Activated T-cell treated with anti-CD3 and anti-CD28 coated beads for 48 hours (primary cell): Measurements from ENCODE around the gene FMNL1.

ENCODE experiments used
- DNase-seq: peaks from one replicate; pipeline ENCODE4 v3.0.0-alpha.2; 2020; ENCODE audit warnings: low read depth

FMNL1 gene

DNA sequence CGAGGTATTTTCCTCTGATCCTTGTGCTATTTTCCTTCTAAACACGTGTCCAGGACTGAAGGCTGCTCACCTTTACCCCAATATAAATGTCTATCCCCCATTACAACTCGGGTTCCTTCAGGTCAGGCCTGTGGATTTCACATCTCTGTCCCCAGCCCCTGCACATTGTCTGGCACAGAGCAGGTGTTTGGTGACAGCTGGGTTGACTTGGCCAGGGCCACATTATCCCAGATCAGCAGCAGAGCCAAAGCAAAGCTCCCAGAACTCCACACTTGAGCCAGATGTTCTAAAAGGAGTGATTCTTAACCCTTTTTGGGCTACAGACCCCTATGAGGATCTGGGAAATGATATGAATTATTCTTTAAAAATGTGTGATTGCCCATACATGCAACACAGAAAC is 58.2 kb downstream of the FMNL1 start:
- no peak for DNase-seq

DNA sequence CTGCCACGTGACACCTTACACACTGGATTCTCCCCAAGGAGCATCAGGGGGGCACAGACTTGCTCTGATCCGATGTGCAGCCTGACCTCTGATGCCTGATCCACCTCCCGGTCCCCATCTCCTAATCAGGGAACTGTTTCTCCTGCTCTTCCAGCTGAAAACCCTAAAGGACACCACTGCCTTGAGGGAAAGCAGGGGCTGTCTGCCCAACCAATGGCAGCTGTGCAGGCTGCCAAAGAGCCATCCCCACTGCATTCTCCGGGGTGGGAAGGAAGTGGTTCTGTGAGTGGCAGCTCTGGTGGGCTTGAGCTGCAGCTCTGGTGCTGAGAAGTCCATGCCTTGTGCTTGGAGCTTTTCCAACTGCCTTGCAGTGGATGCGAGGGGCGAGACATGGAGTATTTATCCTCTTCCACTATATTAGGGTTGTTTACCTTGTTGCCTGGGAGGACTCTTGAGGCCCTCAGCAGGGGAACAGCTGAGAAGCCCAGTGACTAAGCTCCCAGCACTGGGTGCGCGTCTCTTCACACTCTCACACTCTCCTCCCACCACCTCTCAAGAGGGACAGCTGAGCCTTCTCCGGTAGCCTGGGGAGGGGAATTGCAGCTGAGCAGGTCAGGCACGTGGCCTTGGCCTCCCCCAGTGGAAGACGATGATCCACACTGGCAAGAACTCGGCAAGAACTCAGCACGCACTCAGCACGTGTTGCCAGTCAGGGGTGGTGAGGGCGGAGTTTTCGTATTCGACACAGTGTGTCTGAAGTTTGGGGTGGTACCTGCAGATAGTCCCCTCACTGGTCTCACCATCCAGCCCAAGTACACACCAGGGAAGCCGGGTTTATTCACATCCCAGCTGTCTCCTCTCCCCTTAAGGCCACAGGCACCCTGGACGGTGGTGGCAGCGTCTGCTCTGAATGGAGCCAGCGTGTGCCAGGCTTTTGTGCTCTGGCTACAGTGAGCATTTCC is 61.3 kb downstream of the FMNL1 start:
- no peak for DNase-seq

DNA sequence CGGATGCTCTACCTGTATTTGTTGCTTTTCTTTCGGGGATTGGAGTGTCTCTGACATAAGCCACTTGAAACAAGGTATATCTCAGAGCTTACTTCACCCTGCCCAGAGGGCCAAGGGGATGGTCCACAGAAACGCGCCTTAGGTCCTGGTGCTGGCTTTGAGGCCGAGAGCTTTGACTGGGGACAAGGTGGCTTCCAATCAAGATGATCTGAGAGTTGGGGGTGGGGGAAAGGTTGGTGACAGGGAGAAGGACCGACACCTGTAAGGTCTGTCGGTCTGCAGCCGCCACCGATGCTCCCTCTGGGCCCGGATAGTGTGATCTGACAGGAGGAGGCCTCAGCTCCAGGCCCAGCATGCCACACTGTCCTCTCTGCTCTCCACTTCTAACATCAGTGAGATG is 62.0 kb downstream of the FMNL1 start:
- no peak for DNase-seq

DNA sequence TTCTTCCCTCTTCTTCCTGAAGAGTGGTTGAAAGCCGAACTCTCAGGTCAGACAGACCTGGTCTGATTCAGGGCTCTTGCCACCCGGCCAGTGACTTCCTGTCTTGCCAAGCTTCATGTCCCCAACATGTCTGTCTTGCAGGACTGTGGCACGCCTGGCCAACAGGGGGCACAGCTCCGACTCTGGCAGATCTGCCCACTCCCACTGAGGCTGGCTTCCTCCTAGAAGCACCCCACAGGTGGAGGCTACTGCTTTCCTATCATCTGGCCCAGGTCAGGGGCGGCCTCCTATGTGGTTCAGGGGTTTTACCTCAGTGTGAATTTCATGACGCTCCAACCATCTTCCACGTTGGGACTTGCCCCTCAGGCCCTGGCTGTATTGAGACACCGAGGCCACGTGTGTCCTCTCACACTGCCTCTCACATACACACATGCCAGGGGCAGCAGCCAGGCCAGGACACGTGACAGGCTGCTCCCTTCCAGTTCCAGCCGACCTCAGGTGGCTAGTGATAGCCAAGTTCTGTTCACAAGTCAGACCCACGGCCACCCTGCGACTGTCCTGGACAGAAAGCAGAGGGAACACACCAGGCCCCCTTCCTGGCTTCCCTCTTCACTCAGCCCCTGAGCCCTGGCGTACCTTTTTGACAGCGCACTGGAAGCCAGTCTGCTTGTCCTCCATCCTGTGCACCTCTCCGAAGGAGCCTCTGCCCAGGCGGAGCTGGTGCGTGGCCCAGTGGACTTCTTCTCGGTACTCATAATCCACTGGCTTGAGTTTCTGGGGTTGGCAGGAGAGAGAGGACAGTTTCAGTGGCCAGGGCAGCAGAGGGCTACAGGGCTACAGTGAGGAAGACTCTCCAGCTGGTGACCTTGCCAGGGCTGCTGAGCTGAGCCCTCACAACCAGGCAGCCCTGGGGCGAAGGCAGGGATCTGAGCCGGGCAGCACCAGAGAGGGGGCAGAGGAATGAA is 62.8 kb downstream of the FMNL1 start:
- no peak for DNase-seq

DNA sequence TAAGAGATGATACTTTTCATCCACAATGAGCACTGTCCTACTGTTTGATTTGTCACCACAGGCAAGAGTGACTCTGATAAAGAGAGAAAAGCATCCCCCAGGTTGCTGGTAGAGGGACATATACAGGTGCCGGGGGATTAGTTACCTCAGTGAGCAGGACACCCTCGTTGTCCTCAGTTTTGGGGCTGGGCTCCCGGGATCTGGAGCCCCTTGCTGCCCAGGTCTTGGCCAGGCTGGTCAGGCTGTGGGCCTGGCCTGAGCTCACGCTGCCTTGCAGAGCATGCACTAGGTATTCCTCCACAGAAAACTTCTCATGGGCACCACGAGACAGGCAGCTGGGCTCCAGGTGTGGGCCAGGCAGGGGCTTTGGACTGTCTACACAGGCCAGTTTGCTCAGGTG is 64.6 kb downstream of the FMNL1 start:
- no peak for DNase-seq

DNA sequence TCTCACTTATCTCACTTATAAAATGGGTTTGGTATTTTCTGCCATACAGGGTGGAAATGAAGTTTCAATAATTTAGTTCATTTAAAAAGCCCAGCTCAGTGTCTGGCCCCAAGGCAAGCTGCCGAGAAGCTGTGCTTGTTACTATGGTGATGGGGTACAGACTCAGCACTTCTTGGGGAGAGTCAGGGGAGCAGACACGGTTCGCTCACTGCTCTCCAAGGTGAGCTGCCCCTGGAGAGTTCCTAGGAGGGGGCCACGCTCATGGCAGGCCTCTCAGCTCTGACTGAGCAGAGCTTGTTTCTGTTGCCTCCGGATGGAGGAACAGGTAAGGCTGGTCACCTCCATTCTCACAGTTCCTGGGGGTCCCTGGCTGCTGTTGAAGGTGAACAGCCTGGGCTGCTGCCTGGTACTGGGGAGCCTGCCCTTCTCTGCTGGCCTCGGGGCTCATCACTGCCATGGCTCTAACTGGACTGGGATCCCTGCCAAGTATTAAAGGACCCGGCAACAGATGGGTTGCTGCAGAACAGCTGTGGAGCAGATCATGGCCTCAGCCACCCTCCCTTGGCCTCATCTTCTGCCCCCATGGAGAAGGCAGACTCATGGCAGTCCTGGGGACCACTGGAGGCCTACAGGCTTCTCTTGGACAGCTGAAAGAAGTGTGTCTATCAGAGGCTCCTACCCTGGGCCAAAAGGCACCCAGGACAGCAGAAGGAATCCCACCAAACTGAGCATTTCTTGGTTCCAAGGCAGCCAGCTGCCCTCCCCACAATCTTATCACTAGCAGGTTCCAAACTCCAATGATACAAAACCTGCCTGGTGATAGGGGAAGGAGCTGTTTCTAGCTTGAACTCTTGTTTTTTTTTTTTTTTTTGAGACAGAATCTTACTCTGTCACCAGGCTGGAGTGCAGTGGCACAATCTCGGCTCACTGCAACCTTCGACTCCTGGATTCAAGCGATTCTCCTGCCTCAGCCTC is 66.1 kb downstream of the FMNL1 start:
- no peak for DNase-seq

DNA sequence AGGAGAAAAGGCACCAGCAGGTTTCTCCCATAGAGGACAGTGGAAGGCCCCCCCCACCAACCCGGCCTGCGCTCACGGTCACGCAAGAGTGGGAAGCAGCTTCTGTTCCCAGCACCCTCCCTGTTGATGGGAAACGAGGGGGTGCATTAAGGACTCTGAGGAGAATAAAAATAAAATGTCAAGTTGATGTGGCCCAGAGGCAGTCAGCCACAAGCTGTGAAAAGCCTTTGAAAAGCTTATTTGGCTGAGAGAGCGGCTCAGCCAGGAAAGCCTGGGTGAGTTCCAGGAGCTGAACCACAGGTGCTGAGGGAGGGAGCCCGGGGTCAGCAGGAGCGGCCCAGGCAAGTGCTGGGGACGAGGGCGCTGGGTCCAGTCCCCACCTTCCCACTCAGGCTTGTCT is 67.1 kb downstream of the FMNL1 start:
- DNase-seq = no peak

DNA sequence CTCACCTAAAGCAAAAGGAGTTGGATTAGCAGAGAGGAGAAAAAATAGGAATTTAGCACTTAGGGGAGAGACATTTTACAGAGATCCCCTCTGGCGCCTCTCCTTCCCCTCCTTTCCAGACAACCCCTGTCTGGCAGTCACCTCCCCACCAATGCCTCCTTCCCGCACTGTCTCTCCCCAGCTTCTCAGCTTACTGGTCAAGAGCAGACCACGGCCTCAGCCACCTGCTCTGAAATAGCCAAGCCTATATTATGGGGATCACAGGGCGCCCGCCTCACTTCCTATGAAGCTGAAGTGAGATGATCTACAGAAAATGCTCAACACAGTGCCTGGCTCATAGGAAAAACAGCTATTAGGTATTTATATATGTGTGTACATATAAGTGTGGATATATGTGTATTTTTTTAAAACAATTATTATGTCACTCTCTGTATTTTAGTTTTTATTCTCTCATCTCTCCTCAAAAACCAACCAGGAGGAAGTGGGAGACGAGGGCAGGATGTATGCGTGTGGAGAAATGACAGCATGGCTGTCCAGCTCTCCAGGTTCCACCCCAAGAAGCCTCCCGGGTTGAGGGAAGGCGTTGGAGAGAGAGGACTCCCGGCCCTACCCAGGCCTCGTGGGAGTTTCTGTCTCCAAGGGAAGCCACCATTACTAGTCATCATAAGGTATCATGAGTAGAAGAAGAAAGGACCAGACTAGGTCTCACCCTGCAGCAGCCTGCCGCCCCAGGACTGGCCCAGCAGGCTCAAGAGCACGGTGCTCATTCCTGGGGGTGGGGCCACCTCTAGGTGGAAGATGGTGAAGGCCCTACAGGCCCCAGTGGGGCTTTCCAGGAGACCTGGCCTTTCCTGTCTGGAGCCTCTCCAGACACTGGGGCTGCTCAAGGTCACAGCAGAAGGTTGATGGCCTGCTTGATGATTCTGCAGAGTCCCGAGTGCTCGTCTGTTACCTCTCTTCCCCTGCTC is 67.9 kb downstream of the FMNL1 start:
- no peak for DNase-seq

DNA sequence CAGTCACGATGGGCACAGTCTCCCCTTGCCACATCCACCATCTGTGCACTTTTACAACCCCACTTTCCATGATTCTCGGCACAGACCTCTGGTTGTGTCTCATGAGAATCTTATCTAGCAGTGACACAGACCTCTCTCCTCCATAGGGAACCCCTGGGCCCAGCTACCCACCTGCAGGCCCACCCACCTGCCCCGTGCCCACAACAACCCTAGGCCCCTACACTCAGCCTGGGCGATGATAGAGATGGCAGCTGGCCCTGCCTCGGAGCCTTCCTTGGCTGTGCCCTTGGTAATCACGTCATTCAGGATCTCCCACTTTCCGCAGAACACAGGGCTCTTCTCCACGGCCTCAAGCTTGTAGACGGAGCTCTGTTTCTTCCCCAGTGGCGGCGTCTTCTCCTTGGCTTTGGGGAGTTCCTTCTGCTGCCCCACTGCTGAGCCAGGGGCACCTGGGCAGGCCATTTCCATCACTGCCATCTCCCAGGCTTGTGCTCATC is 68.6 kb downstream of the FMNL1 start:
- no peak for DNase-seq

DNA sequence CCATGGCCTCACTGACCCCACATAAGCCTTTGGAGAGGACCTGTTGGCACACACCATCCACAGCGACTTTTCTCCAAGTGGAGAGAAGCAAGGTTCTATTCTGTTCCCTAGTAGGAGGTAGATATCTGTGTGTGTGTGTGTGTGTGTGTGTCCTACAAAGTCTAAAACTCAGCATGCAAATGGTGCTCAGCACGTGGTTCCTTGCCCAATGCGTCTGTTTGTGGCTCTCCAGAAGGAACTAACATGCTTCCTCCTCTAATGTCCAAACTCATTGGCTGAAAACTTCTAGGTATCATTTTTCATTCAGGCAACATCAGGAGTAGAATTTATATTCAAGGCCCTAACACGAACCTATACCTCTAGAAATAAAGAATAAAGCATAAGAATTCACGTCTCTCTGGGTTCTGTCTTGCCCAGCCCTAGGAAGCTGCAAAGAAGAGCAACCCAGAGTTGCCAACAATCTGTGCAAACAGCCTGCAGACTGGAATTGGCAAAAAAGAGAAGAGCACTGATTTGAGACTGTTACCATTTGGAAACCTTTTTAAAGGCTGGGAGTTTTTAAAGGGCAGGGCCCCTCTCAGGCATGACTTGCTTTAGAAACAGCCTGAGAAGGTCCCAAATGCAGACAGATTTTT is 69.6 kb downstream of the FMNL1 start:
- no peak for DNase-seq

DNA sequence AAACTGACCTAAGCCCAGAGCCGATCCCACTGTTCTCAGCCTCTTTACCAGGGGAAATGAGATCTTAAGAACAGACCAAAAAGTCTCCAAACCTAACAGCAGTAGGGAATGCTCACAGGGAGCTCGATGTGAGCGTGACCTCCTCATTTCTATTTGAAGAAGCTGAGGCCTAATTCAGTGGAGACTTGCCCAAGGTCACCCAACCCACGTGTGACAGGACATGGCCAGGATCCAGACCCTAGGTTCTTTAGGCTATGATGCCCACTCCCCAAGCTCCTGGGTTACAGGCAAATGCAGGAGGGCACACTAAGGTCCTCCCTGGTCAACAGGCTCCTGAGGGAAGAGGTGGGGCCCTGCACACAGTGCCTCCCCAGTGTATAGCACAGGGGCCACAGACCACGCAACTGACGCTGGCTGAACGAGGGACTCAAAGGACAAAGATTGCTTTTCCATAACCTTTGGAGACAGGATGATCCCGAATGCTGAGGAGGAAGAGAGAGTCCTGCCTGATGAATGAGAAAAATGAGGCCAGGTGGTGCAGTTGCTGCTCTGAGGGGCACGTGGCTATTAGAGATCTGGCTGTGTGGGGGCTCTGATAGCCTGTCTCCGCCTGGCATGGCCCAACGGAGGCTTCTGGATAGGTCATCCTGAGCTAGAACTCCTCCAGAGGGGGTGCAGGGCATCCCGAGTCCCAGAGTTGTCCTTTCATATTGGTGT is 71.2 kb downstream of the FMNL1 start:
- no peak for DNase-seq

DNA sequence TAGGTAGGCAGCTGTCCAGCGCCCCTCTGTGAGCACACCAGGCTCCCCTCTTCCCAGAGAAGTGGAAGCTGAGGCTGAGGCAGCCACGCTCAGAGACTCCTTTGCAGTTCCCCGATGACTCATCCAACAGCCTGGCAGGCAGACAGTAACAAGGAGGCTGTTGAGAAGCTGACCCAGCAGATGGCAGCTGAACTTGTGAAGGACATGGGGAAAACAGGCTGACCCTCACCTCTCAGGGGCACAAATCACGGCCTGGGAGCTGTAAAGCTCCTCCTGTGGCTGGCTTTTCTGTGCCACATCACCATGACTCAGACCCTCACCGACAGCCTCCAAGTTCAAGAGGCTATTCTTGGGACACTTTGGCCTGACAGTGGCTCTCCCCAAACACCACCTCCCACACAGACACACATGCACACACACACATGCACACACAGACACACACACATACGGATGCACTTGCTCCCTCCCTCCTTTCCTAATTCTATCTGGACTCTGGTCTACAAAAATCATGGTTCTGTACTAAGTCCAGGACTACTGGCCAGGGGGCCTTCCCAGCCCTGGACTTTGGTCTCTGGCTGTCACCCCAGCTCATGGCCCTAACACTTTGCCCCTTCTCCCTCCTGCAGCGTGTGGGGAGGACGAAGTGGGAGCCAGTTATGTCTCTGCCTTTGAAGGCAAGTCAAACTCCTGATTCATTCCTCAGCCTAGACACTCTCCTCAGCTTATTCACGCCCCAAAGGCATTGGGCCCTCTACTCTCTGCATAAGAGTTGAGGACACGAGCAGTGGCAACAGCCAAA is 71.9 kb downstream of the FMNL1 start:
- DNase-seq = no peak

DNA sequence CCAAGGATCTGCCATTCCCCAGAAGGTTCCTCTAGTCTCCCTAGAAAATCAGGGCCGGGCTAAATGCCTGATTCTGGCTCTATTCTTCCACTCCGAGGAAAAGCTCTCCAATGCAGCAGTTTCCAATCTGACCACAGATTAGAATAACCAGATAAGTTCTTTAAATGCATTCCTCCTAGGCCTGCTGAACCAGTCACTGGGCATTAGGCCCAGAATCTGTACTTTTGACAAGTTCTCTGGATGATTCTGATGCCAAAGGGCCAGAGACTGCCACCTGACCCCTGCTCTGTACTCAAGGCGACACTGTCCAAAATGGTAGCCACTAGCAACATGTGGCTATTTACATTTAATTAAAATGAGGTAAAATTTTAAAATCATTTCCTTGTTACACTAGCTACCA is 72.8 kb downstream of the FMNL1 start:
- DNase-seq = no peak

DNA sequence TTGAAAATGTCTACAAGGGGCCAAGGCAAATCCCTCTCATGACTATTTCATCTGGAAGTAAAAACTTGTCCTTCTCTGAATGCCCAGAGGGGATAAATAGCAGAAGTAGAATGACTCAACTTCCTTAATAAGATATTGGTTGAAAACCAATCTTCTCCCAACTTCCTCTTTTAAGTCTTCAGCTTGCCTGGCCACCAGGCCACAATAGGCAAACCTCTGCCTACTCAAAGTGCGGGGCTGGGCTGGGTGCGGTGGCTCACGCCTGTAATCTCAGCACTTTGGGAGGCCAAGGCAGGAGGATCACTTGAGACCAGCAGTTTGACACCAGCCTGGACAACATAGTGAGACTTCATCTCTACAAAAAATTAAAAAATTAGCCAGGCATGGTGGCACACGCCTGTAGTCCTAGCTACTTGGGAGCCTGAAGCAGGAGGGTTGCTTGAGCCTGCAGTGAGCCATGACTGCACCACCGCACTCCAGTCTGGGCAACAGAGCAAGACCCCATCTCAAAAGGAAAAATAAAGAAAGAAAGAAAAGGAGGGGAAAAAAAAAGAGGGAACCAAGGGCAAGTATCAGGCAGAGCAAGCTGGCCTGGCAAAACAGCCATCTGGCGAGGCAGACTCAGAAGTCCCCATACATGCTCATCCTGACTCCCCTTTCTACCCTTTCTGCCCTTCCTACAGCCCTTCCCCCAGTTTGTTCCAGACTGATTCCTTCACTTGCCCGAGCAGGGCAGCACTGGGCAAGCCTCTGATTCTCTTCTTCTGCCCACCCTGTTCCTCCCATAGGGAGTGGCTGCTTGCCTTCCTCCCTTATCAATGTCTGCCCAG is 74.5 kb downstream of the FMNL1 start:
- DNase-seq = no peak

DNA sequence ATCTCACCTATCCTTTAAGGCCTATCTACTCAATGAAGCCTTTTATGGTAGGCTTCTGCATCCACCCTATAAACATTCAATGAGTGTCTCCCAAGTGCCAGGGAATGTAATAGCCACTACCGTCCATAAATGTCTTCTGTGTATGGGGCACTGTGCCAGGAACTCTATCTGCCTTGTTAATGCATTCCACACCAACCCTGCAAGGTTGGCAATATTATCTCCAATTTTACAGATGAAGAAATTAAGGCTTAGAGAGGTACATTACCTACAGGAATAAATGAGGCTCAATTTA is 75.1 kb downstream of the FMNL1 start:
- DNase-seq = no peak
